ENCODE measurements around the gene CDKN1C.

CDKN1C gene

DNA sequence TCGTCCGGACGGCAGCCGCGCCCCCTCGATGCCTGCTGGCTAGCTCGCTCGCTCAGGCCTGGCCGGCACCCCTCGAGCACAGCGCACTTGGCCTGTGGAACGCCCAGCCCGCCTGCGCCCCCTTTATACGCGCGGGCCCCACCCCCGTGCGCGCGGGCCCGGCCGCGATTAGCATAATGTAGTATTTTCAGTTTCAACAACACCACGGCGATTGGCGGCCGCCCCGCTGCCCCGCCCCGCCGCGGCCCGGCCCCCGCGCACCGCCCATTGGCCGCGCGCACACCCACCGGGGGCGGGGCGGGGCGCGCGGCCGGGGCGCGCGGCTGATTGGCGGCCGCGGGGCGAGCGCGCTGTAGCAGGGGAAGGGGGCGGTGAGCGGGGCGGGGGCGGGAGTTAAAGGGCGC is at the start of gene CDKN1C:
Gene CDKN1C, minus strand, starts transcription at position 98 of the 404 bp plus-strand sequence. CDS start 319 bp downstream, outside the sequence.
- DNase-seq (ENCODE audit: low read depth, low spot score): peak; percentile 48

- no peak for DNase-seq (ENCODE audit: low read depth, low spot score)
These were observed 49.1 kb upstream of the CDKN1C start for GRCh38 chr11:2934611-2935239.

DNA sequence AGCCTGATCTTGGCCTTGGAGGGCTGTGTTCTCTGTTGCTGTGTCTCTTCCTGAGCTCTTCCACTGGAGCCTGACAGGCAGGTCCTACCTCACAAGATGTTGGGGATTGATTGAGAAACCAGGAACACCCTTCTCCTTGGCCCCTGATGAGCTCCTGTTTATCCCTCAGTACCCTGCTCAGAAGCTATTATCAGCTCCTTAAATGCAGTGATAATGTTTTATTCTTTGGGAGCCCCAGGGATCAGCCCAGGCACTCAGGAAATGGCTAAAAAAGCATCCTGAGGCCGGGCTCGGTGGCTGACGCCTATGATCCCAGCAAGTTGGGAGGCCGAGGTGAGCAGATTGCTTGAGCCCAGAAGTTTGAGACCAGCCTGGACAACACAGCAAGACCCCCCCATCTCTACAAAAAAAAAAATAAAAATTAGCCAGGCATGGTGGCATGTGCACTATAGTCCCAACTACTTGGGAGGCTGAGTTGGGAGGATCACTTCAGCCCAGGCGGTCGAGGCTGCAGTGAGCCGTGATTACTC is 48.5 kb upstream of the CDKN1C start:
- no peak for DNase-seq (ENCODE audit: low read depth, low spot score)

GRCh38 chr11:2933375-2934020 is 47.9 kb upstream of the CDKN1C start:
- no peak for DNase-seq (ENCODE audit: low read depth, low spot score)

- DNase-seq (ENCODE audit: low read depth, low spot score): no peak
These were observed 47.3 kb upstream of the CDKN1C start for GRCh38 chr11:2932850-2933251.

- DNase-seq (ENCODE audit: low read depth, low spot score): no peak
These were observed 46.5 kb upstream of the CDKN1C start for GRCh38 chr11:2931771-2932738.

- DNase-seq (ENCODE audit: low read depth, low spot score): no peak
These were observed 45.8 kb upstream of the CDKN1C start for GRCh38 chr11:2931420-2931746.

DNA sequence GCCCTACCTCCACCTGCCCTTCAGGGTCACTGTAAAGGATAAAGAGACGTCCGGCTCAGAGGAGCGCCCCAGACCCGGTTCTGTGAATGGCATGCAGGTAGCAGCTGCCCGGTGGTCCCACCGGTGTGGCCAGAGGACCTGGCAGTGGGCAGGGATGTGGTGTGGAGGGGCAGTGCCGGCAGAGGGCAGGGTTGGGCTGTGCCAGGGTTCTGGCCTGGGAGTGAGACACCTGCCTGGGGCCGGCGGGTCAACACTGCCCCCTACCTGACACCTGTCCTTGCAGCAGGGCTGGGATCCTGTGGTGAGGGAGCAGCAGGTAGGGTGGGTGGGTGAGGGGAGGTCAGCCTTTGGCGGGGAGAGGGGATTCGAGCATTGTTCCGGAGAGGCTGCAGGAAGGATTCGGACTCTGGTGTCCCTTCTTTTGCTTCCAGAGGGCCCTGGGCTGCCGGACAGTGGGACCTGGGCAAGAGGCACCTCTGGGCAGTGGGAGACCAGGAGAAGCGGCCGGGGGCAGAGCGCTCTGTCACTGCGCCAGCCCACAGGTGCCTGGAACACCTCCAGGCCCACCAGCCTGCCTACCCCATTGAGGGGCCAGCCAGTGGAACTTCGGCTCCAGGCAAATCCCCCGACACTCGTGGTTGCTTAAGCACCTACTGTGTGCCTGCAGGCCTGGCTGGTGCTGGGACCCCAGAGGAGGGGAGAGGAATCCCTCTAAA is 45.3 kb upstream of the CDKN1C start:
- no peak for DNase-seq (ENCODE audit: low read depth, low spot score)

DNA sequence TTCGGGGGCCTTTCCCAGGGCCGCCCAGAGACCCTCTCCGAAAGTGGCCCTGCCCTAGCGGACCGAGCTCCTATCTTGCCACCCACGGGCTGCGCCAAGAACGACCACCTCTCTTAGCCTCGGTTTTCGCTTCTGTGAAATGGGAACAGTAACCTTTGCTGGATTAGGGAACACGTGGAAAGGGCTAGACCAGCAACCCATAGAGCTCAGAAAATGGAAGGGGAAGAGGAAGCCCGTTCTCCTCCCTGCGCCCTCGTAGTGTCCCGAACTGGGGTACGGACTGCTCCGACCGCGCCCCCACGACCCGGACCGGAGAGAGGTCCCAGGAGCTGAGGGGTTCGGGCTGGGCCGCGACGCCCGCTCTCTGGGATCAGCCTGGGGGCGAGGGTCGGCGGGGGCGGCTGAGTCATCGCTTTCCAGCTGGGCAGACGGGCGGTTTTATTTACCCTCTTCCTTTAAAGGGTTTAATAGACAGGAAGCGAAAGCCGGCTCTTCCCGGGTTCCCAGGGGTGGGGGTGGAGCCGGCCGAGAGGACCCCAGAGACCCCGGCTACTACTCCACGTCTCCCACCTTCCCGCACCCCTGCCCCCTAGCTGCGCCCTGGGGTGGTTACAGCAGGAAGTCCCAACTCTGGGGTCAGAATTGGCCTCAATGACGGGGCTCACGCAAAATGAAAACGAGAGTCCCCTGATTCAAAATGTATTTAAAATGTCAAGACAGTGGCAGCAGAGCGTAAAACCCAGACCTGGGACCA is 44.6 kb upstream of the CDKN1C start:
- DNase-seq (ENCODE audit: low read depth, low spot score): no peak

- no peak for DNase-seq (ENCODE audit: low read depth, low spot score)
These were observed 44.0 kb upstream of the CDKN1C start for GRCh38 chr11:2929531-2929949.

- DNase-seq (ENCODE audit: low read depth, low spot score): no peak
These were observed 43.3 kb upstream of the CDKN1C start, which contains the start of gene PHLDA2 for GRCh38 chr11:2928605-2929530. Gene PHLDA2 (minus strand): TSS chr11:2929420. CDS start chr11:2929364, 56 bp downstream.

DNA sequence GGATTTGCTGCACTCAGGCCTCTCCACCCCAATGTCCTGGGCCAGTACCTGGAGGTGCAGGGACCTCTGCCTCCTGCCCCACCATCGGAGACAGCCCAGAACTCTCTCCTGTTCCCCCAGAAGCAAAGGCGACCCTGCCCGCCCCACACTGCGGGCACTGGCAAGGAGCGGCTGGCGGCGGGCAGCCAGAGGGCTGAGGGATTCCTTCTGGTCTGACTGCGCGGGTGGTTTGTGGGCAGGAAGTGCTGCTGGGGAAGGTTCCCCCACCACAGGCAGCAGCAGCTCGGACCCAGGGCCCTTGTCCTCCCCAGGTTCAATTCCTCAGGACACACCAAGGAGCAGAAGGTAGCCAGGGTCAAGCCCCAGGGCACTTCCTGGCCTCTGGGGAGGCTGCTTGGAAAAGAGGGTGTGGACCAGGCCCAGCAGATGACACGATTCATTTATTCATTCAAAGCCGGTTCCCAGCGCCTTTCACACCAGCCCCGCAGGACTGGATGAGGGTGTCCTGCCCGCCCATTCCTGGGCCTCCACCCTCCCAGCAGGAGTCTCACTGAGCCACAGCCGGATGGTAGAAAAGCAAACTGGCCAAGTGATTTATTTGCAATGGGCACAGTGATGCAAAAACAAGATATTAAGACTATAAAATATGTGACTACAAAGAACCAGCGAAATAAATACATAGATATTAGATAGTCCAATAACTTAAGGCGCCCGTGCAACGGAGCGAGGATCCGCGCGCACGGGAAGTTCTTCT is 42.5 kb upstream of the CDKN1C start:
- no peak for DNase-seq (ENCODE audit: low read depth, low spot score)

- DNase-seq (ENCODE audit: low read depth, low spot score): no peak
These were observed 41.7 kb upstream of the CDKN1C start for GRCh38 chr11:2927121-2927800.

GRCh38 chr11:2926611-2927051 is 41.1 kb upstream of the CDKN1C start:
- DNase-seq (ENCODE audit: low read depth, low spot score): no peak

- DNase-seq (ENCODE audit: low read depth, low spot score): no peak
These were observed 39.5 kb upstream of the CDKN1C start for GRCh38 chr11:2924821-2925675.

DNA sequence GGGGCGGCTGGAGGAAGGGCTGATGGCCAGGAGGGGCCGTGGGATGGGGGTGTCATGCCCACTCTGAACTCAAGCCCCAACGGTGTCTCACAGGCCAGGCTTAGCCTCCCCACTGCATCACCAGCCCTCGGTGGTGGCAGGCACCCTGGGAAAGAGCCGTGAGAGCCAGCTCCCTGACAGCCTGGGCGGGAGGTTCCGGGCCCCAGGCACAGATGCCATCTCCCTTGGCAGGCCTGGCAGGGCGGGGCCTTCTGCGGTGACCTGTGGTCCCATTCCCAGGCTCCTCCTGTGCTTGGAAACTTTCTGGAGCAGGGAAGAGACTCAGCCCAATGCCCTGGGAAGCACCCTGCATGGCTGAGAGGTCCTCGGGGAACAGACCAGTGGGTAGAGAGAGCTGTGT is 38.8 kb upstream of the CDKN1C start:
- DNase-seq (ENCODE audit: low read depth, low spot score): no peak
